GM18502 (cell line): ENCODE data around the gene BCAS3.
"Not testable (repeated sequence)": the region's sequence is repeated elsewhere in the genome, so short reads cannot be mapped to it uniquely, and the experiment has no call there.

Source experiments
- ATAC-seq: cut with Tn5 transposase; IDR thresholded peaks from one replicate; pipeline ENCODE4 v1.9.1; 2021; ENCODE audit warnings: mild to moderate bottlenecking; ENCODE audit not compliant: unreplicated experiment, poor library complexity

The BCAS3 gene

GRCh38 chr17:60743282-60743681 is 65.6 kb downstream of the BCAS3 start:
- ATAC-seq, result no peak

- no peak for ATAC-seq
Observed at GRCh38 chr17:60743799-60744198, 66.1 kb downstream of the BCAS3 start.

GRCh38 chr17:60744355-60744966 is 66.8 kb downstream of the BCAS3 start:
- ATAC-seq, result no peak

GRCh38 chr17:60745544-60745943 is 67.9 kb downstream of the BCAS3 start:
- no peak for ATAC-seq

- ATAC-seq, result no peak
Observed at GRCh38 chr17:60747069-60747808, 69.6 kb downstream of the BCAS3 start.

GRCh38 chr17:60748204-60748603 is 70.6 kb downstream of the BCAS3 start:
- ATAC-seq, result no peak

- ATAC-seq, result no peak
Observed at GRCh38 chr17:60749050-60749449, 71.4 kb downstream of the BCAS3 start.

GRCh38 chr17:60749708-60750107 is 72.1 kb downstream of the BCAS3 start:
- no peak for ATAC-seq

- ATAC-seq, result no peak
Observed at GRCh38 chr17:60750640-60751039, 73.0 kb downstream of the BCAS3 start.

GRCh38 chr17:60751884-60752283 is 74.2 kb downstream of the BCAS3 start:
- no peak for ATAC-seq

- no peak for ATAC-seq
Observed at GRCh38 chr17:60752873-60753577, 75.4 kb downstream of the BCAS3 start.

- no peak for ATAC-seq
Observed at GRCh38 chr17:60754057-60754604, 76.5 kb downstream of the BCAS3 start.

- not testable (repeated sequence) for ATAC-seq
Observed at GRCh38 chr17:60756798-60757197, 79.1 kb downstream of the BCAS3 start.

GRCh38 chr17:60757437-60757836 is 79.8 kb downstream of the BCAS3 start:
- no peak for ATAC-seq

GRCh38 chr17:60759756-60760155 is 82.1 kb downstream of the BCAS3 start:
- ATAC-seq, result no peak

GRCh38 chr17:60761301-60761700 is 83.7 kb downstream of the BCAS3 start:
- ATAC-seq, result not testable (repeated sequence)

GRCh38 chr17:60766778-60767190 is 89.1 kb downstream of the BCAS3 start:
- no peak for ATAC-seq

- no peak for ATAC-seq
Observed at GRCh38 chr17:60767744-60768308, 90.2 kb downstream of the BCAS3 start.

- ATAC-seq, result no peak
Observed at GRCh38 chr17:60769327-60769726, 91.7 kb downstream of the BCAS3 start.

GRCh38 chr17:60770946-60771422 is 93.3 kb downstream of the BCAS3 start:
- no peak for ATAC-seq

GRCh38 chr17:60771621-60772020 is 94.0 kb downstream of the BCAS3 start:
- not testable (repeated sequence) for ATAC-seq
